ENCODE data around the gene PHF21B.

PHF21B gene

DNA sequence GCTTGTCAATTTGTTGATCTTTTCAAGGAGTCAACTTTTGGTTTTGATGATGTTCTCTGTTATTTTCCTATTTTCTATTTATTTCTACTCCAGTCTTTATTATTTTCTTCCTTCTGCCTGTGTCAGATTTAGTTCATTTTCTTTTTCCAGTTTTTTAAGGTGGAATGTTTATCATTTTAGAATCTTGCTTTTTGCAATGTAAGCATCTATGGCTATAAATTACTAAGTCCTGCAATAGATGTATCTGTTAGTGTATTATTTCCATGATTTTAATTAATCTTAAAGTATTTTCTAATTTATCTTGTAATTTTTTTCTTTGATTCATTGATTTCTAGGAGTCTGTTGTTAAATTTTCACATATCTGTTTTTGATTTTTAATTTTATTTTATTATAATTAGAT lies 175.7 kb downstream of the PHF21B start:
- Mint-ChIP-seq H3K4me3 (no peak overlapping the region), H3K27me3 (peaks cover 13% of the 10 kb centered on the region), H3K4me1 (no peaks in the 10 kb centered on the region), H3K9me3 (peaks cover 14% of the 10 kb centered on the region), H3K27ac (no peak overlapping the region), H3K36me3 (ENCODE audit: low read depth) (peaks cover 3% of the 10 kb centered on the region)
- DNase-seq (no peak), ATAC-seq (no peak)

DNA sequence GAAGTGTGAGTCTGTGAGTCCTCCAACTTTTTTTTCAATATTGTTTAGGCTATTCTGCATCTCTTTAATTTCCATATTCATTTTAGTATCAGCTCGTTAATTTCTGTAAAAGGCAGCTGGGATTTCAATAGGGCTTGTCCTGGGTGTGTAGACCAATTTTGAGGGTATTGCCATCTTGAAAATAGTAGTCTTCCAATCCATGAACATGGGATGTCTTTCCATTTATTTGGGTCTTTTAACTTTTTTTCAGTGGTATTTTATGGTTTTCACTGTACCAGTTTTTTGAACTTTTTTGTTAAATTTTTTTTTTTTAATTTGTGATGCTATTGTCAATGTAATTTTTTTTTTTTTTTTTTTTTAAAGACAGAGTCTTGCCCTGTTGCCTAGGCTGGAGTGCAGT lies 177.9 kb downstream of the PHF21B start:
- ATAC-seq (no peak), DNase-seq (no peak)
- H3K4me3 Mint-ChIP-seq, result no peak overlapping the region

More for the DNA sequence above, 177.9 kb downstream of the PHF21B start:
- peaks cover 18% of the 10 kb centered on the region for H3K27me3 Mint-ChIP-seq
- H3K4me1 Mint-ChIP-seq, result no peaks in the 10 kb centered on the region
- peaks cover 14% of the 10 kb centered on the region for H3K9me3 Mint-ChIP-seq
- no peak overlapping the region for H3K27ac Mint-ChIP-seq
- H3K36me3 Mint-ChIP-seq (ENCODE audit: low read depth), result peaks cover 3% of the 10 kb centered on the region
